Retina (tissue), 1 donor: ENCODE data around the gene AMIGO1.
"Not testable (repeated sequence)": the region's sequence is repeated elsewhere in the genome, so short reads cannot be mapped to it uniquely, and the experiment has no call there.

Experiments
- DNase-seq: peaks from one replicate; pipeline ENCODE4 v3.0.0-alpha.2; 2016

AMIGO1 gene

GRCh38 chr1:109482242-109482641 lies 27.3 kb downstream of the AMIGO1 start:
- DNase-seq: no peak

DNA sequence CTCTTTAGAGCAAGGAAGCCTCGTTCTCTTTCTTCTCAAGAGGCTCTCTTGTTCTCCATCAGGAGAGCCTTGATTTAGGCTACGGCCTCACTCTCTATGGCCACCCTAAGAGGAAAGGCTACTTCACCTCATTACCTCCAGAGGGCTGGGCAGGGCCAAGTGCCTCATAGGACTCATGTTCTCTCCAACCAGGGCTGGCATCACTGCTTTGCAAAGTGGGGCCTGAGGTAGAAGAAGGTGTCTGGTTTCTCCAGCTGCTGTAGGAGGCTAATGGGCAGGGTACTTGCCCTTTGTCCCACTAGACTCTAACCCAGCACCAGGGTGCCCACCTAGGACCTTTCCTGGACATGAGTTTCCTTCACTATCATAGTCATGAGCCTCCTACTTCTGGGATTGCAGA lies 27.9 kb downstream of the AMIGO1 start:
- no peak for DNase-seq

- DNase-seq: no peak
Measured at GRCh38 chr1:109479901-109480300, 29.6 kb downstream of the AMIGO1 start.

- no peak for DNase-seq
Measured at GRCh38 chr1:109479311-109479710, 30.2 kb downstream of the AMIGO1 start.

DNA sequence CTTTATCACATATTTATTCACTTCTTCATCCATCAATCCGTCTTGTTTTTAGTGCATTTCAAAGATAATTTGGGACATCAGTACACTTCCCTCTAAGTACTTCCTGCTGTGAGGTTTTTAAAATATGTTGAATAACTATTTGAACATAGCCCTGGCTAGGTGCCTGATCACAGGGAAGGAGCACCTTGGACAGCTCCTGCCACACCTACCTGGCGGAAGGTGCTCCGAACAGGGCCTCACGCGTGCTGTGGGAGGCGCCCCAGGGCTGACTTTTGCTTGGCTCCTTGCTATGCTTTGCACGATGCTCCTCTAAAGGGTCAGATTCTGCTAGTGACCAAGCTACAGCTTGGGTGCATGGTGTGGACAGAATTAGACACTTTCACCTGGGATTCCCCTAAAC lies 30.7 kb downstream of the AMIGO1 start:
- DNase-seq: no peak

GRCh38 chr1:109477821-109478220 lies 31.7 kb downstream of the AMIGO1 start:
- DNase-seq: no peak

- DNase-seq: no peak
Measured at GRCh38 chr1:109476825-109477224, 32.7 kb downstream of the AMIGO1 start.

DNA sequence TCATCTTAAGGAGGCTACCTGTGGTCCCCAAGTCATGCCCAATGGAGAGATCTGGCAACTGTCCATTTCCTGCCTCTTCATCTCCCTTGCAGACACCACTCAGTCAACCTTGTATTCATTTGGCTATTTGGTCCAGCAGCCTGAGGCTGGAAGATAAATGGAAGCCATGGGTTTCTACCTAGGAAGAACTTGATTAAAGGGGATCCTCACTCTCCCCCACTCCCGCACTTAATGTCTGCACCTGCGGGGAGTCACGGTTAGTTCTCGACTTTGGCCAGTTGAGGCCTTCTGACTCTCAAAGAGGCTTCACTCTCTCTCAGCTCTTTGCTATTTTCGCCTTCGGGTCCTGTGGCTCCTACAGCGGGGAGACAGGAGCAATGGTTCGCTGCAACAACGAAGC lies 34.3 kb downstream of the AMIGO1 start:
- DNase-seq: no peak

GRCh38 chr1:109474697-109475096 lies 34.8 kb downstream of the AMIGO1 start:
- DNase-seq: no peak

DNA sequence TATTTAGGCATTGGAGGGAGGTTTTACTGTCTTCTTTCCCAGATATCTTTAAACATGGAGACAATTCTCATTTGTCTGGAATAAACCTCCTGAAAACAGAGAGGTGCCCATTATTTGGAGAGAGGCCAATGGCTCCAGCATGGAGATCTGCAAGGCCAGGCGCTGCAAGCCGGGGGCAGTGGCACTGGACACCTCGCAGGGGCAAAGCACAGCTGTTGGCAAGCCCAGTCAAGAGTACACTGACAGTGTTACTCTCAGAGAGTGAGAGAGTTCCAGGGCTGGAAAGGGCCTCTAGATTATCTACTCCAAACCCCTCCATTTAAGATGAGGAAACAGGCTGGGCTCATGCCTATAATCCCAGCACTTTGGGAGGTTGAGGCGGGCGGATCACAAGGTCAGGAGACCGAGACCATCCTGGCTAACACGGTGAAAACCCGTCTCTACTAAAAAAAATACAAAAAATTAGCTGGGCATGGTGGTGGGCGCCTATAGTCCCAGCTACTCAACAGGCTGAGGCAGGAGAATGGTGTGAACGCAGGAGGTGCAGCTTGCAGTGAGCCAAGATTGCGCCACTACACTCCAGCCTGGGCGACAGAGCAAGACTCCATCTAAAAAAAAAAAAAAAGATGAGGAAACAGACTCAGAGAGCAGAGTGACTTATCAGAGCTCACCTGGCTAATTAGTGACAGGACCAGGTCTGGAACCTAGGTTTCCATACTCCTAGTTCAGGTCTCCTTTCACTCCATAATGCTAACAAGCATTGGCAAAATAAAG lies 36.1 kb downstream of the AMIGO1 start:
- DNase-seq: not testable (repeated sequence)

DNA sequence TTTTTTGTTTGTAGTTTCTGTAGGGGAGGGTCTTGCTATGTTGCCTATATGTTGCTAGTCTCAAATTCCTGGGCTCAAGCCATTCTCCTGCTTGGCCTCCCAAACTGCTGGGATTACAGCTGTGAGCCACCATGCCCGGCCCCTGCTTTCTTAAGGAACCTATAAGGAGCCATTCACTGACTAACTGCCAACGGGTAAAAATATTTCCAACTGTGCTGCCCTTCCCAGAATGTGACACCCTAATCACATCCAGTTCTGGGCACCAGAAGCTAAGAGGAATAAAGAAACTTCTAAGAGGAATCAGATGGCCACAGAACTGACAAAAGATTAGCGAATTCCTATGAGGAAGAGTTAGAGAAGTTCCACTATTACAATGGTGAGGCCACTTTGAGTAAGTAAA lies 36.7 kb downstream of the AMIGO1 start:
- DNase-seq: no peak

GRCh38 chr1:109470245-109470644 lies 39.3 kb downstream of the AMIGO1 start:
- DNase-seq: no peak

DNA sequence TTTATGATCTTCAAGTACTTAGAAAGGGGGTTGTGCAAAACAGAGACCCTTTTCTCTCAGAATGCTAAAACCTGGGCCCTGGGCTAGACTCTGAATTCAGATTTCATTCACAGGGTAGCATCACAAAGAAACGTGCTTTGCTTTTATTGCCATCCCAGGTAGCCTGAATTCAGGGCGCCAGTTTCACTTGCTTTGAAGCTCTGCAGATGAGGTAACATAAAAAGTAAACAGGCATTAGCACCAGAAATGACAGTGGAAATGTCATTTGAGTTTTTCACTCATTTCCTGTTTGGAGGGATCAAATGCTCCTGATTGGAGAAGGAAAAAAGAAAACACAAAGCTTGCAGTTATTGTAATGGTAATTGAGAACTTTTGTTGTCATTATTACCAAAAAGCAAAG lies 40.6 kb downstream of the AMIGO1 start:
- DNase-seq: no peak

GRCh38 chr1:109468061-109468460 lies 41.5 kb downstream of the AMIGO1 start:
- no peak for DNase-seq

DNA sequence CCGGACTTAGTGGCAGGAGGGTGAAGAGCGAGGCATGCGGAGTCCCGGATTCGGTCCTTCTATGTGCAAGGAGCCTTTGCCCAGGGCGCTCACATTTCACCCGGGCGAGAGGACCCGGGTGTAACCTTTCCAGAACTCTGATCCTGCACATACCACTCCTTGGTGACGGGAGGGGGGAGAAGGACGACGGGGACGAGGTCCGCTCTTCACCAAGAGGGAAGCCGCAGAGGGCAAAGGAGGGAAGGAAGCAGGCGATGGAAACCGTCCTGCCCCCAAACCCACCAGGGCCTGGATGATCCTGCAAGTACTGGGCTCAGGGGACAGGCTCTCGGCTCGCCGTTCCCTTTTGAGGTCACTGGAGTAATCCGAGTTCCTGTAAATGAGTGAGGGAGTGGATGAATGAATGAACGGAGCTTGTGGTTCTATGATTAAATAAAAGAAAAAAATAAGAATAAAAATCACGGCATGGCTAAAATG lies 42.2 kb downstream of the AMIGO1 start:
- peak; percentile 39 for DNase-seq

- peak; percentile 75 for DNase-seq
Measured at GRCh38 chr1:109466452-109467300, 42.9 kb downstream of the AMIGO1 start, which contains the start of gene SYPL2. Gene SYPL2 (plus strand): TSS chr1:109466546. CDS start chr1:109466844, 298 bp downstream.

- no peak for DNase-seq
Measured at GRCh38 chr1:109466125-109466451, 43.4 kb downstream of the AMIGO1 start.

DNA sequence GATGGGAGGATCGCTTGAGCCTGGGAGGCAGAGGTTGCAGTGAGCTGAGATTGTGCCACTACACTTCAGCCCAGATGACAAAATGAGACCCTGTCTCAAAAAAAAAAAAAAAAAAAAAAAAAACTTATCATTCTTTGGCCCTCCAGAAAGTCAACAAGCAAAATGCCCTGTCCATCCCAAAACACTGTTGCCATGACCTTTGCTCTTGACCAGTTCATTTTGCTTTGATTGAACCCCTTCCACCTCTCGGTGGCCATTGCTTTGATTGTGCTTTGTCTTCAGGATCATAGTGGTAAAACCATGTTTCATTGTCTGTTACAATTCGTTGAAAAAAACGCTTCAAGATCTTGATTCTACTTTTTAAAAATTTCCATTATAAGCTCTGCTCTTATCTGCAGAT lies 51.7 kb downstream of the AMIGO1 start:
- no peak for DNase-seq

DNA sequence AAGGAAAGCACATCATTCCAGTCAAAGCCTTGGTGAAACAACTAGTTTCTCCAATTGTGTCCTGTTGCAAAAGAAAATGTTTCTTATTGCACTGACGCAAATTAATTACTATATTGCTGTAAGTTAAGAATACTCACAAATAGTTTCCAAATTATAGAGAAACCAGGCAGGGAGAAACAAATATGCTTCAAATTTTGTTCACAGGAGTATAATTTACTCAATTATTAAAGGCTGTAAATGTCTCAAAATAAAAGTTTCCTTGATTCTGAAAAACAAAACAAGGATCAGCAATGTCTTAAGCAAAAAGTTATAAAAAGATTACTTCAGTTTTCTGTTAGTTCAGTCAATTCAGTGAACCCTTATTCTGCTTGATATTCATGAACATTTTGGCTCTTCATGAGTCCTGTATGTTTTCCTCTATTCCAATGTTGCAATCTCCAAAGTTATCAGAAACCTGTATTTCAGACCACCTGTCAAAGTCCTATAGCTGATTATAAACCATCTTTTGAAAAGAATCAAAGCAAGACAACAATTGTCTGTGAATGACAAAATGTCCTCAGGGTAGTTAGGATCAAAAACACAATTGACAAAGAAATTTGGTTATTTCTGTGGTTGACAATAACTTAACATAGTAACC lies 54.9 kb downstream of the AMIGO1 start:
- no peak for DNase-seq
